Epithelial cell of esophagus (primary cell): ENCODE data around the gene AGPAT3.
A peak's percentile ranks its signal among the peaks of the same experiment; 100 is the strongest.

Source experiments
- DNase-seq: peaks from one replicate; pipeline ENCODE4 v3.0.0; 2010; ENCODE audit warnings: low read depth
- H3K4me3 ChIP-seq: 2 replicates; pipeline ENCODE4 v1.5.1; 2011; ENCODE audit warnings: mild to moderate bottlenecking, low read length, control low read depth
- CTCF ChIP-seq: IDR thresholded peaks from 2 replicates; pipeline ENCODE4 v1.5.1; 2011; ENCODE audit warnings: low read depth, mild to moderate bottlenecking, low read length, control low read depth, inconsistent platforms; ENCODE audit not compliant: insufficient read depth; ENCODE audit errors: missing control alignments

The AGPAT3 gene

GRCh38 chr21:43864962-43865539, at the start of gene AGPAT3:
Gene AGPAT3 (plus strand): TSS chr21:43865223. CDS start chr21:43959682, 94,459 bp downstream.
- H3K4me3 ChIP-seq = peak within 1 kb of the TSS; percentile 58
- no peak for DNase-seq
- TF ChIP-seq CTCF = no peak

GRCh38 chr21:43815991-43816390, 49.0 kb upstream of the AGPAT3 start:
- TF ChIP-seq CTCF = no peak
- DNase-seq = no peak

GRCh38 chr21:43816611-43817071, 48.4 kb upstream of the AGPAT3 start:
- no peak for DNase-seq
- H3K4me3 ChIP-seq = no peak overlapping the region
- no peak for TF ChIP-seq CTCF

More at GRCh38 chr21:43815991-43816390, 49.0 kb upstream of the AGPAT3 start:
- H3K4me3 ChIP-seq = no peak overlapping the region

- DNase-seq = no peak
- TF ChIP-seq CTCF = no peak
- no peak overlapping the region for H3K4me3 ChIP-seq
Measured at GRCh38 chr21:43817157-43818086, 47.6 kb upstream of the AGPAT3 start.

- no peak for TF ChIP-seq CTCF
- no peak for DNase-seq
Measured at GRCh38 chr21:43818685-43819084, 46.3 kb upstream of the AGPAT3 start.

GRCh38 chr21:43819511-43820405, 45.3 kb upstream of the AGPAT3 start:
- no peak overlapping the region for H3K4me3 ChIP-seq
- DNase-seq = no peak
- TF ChIP-seq CTCF = no peak

More at GRCh38 chr21:43818685-43819084, 46.3 kb upstream of the AGPAT3 start:
- no peak overlapping the region for H3K4me3 ChIP-seq
